DND-41 (cell line): ENCODE results near the gene LLGL2.

Experiments used
- EZH2 ChIP-seq: IDR thresholded peaks from 3 replicates; pipeline ENCODE4 v1.6.1; 2012; ENCODE audit warnings: borderline replicate concordance, low read depth, mild to moderate bottlenecking, moderate library complexity, low read length, inconsistent platforms; ENCODE audit not compliant: severe bottlenecking
- TF ChIP-seq, protein P1 (sequence below): IDR thresholded peaks from 2 replicates; pipeline ENCODE4 v1.5.1; 2012; ENCODE audit warnings: borderline replicate concordance, low read length, moderate library complexity, mild to moderate bottlenecking; ENCODE audit not compliant: poor library complexity, severe bottlenecking; ENCODE audit errors: extremely low read depth

GRCh38 chr17:75481194-75482068, 44.1 kb upstream of the LLGL2 start:
- TF ChIP-seq, protein P1, sequence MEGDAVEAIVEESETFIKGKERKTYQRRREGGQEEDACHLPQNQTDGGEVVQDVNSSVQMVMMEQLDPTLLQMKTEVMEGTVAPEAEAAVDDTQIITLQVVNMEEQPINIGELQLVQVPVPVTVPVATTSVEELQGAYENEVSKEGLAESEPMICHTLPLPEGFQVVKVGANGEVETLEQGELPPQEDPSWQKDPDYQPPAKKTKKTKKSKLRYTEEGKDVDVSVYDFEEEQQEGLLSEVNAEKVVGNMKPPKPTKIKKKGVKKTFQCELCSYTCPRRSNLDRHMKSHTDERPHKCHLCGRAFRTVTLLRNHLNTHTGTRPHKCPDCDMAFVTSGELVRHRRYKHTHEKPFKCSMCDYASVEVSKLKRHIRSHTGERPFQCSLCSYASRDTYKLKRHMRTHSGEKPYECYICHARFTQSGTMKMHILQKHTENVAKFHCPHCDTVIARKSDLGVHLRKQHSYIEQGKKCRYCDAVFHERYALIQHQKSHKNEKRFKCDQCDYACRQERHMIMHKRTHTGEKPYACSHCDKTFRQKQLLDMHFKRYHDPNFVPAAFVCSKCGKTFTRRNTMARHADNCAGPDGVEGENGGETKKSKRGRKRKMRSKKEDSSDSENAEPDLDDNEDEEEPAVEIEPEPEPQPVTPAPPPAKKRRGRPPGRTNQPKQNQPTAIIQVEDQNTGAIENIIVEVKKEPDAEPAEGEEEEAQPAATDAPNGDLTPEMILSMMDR: no peak
- TF ChIP-seq EZH2: no peak
